Activated CD8-positive, alpha-beta memory T cell treated with anti-CD3 and anti-CD28 coated beads, Interleukin-2, amount 50 U/mL, for 24 hours (primary cell): ENCODE results near the gene TEC.

Experiments used
- DNase-seq: peaks from one replicate; pipeline ENCODE4 v3.0.0-alpha.2; 2020; ENCODE audit errors: extremely low read depth

TEC gene

GRCh38 chr4:48163746-48164145, 105.9 kb downstream of the TEC start:
- DNase-seq: no peak

GRCh38 chr4:48162162-48162561, 107.5 kb downstream of the TEC start:
- no peak for DNase-seq

DNA sequence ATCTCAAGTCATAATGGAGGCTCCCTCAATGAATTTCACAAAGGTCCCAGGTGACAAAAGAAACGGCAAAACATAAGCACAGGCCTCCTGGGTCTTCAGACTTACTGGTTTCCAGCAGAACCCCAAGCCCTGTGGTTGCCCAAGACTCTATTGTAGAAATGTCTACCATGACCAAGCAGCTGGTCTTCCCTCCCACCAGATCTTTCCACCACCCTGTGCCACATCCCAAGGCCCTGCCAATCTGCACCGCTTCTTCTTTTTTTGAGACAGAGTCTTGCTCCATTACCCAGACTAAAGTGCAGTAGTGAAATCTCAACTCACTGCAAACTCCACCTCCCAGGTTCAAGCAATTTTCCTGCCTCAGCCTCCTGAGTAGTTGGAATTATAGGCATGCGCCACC, 112.4 kb downstream of the TEC start:
- DNase-seq: no peak

GRCh38 chr4:48156423-48156822, 113.2 kb downstream of the TEC start:
- DNase-seq: no peak

- no peak for DNase-seq
These were observed 115.7 kb downstream of the TEC start for GRCh38 chr4:48153791-48154550.

GRCh38 chr4:48152259-48152658, 117.4 kb downstream of the TEC start:
- DNase-seq: no peak

DNA sequence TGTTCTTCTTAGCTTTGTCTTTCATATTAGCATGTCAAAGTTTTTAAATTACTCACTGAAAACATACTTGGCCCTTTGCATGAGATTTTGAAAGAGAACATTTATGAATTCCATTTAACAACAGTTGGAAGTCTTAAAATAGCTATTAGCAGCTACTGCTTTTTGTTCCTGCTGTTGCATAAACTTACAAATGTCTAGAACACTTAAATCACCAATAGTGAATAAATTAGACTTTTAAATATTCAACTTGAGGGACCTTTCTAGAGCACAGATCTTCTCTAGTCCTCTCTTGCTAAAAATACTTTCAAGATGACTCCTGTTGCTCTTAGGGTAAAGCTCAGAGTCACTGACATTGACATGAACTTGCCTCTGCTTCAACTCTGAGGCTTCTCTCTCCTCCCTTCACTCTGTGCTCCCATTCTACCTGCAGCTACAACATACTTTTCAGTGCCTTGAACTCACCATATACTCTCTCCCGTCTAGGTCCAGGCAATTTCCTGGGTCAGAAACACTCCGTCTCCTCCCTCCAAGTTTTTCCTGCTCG, 119.7 kb downstream of the TEC start:
- no peak for DNase-seq

GRCh38 chr4:48147621-48148020, 122.0 kb downstream of the TEC start:
- no peak for DNase-seq

- no peak for DNase-seq
These were observed 128.6 kb downstream of the TEC start for GRCh38 chr4:48141048-48141447.

DNA sequence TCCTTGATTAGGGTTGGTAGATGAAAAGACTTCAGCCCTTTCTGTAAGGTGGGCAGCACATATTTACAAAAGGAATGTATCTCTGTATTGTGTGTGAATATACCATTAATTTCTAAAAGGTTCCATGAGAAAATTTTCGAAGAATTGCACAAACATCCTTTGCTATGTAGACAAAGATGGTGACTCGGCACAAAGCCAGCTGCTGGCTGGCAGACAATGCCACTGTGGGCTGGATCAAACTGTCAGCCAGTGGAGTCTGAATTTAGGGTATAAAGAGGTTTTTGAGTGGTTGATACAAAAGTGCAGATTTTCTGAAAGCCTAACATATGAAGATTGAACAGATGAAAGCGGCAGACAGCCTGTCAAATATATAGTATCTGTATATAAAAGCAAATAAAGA, 129.9 kb downstream of the TEC start:
- DNase-seq: no peak

DNA sequence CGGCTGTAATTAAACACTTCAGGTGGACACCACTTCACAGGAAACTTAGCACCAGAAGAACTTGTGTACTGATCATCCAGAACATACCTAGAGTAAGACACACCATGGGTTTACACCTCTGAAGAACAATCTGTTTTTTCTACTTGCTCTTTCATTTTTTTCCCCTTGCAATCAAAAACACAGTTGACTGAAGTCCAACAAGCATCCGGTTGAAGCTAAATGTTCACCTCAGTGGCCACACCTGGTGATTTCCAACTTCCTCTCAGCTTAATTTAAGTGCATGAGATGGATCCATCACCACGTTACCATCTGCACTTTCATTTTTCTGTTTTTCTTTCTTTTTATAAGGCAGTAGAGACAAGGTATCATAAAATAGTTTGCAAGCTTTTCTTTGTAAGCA, 130.7 kb downstream of the TEC start:
- no peak for DNase-seq

DNA sequence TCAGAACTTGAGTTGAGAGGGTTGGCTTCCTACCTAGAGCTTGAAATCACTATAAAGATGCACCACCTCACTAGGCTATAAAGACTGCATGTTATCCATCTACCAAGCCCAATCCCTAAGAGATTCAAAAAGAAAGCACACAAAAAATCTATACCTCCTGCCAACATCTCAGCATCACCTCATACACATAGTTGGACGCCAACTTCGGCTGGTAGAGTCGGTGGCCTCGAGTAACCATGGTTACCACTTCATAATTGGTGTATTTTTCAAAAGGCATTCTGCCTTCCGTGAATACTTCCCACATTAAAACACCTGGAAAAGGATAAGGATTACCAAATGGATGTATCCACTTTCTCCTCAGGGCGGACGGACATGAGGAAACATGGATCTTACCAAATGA, 131.1 kb downstream of the TEC start:
- no peak for DNase-seq

DNA sequence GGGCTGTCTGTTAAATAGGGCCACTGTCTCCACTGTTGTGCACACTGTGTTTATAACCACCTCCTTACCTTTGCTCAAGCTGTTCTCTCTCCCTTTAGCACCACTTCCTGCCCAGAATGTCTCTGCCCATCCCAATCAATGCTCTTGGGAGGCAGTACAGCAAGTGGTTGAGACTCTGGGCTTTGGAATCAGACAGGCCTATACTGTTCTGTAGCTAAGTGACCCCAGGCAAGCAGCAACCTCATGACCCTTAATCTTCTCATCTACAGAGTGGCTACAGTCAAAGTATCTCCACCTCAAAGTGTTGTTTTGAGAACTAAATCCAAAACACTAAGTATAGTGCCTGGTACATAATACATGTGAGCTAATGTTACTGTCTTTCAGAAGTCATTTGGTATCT, 131.8 kb downstream of the TEC start:
- DNase-seq: no peak

- no peak for DNase-seq
These were observed 135.6 kb downstream of the TEC start, which contains the start of gene TXK for GRCh38 chr4:48134081-48134480. TXK (minus strand) TSS chr4:48134250; CDS start chr4:48134170, 80 bp downstream.

GRCh38 chr4:48133669-48134068, 136.0 kb downstream of the TEC start:
- DNase-seq: no peak

GRCh38 chr4:48131736-48132135, 137.9 kb downstream of the TEC start:
- DNase-seq: no peak

- DNase-seq: no peak
These were observed 139.5 kb downstream of the TEC start for GRCh38 chr4:48130100-48130499.

DNA sequence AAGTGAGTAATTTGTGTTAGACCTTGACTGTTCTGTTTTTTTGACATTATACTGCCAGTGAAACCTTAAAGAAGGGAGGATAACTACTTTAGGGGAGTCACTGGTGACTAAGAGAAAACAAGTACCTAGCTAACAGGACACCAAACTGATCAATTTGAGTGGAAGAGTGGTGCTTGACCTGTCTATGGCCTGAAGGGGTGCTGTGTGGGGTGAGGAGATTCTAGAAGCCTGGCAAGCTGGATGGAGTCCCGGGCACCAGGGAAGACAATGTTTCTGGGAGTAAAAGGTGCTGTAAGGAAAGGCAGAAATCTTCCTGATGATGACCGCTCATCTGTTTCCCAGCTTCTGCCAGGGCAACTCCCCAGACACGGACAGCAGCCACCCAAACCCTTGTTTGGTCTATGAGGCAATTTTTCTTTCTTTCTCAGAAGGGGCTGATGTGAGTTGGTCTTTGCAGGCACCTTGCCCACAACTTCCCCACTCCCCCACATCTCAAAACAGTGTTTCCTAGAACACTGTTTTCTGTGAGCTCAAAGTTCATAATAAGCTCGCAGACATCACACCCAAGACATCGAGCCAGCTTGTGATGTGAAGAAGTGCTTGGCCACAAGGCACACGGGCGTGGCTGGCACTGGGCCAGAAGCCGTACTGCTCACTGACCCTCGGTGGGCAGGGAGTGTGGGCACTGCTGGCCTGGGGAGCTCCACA, 140.2 kb downstream of the TEC start:
- DNase-seq: no peak

DNA sequence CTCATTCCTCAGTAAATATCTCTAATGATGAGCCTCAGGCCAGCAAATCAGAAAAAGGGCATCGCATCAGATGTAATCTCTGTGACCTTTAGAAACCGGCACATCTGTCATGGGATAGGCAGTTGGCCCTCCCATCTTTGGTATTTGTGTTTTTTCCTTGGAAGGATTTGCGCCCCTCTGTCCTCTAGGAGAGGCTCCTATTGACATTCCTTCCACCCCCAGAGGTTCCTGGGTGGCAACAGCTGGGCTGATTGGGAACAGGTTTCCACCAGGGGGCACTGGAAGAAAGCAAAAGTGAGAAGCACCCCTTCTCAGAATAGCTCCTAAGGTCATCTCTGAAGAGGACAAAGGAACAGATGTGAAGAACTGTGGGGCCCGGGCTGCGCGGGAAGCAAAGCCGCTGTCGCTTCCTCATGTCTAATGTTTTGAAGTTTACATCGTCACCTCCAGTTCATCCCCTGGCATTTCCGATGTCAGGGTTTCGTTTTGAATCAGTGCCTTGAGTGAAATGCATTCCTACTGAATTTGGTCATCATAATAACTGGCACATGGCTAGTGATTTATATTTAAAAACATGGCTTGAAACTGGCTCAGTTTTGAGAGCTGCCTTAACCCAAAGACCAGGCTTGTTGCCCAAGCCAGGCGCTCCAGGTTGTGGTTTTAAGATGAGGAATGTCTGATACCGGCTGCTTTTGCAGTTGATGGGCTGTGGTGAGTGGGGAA, 141.8 kb downstream of the TEC start:
- peak; percentile 47 for DNase-seq

DNA sequence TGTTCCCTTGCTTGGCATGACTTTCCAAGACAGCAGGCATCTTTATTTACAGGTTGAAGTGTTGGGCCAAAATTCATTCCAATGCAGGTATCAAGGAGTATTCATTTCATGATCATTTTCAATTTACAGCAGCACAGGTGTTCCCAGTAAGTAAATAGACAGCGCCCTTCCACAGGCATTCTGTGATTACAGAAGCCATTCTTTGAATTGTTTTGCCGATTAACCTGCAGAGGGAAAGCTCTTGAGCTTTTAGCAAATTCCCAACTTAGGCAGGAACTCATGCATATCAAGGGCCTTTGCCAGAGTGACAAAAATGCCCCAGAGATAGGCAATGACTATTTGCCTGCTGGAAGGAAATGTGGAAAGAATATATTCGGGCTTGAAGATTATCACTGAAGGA, 142.4 kb downstream of the TEC start:
- DNase-seq: no peak

DNA sequence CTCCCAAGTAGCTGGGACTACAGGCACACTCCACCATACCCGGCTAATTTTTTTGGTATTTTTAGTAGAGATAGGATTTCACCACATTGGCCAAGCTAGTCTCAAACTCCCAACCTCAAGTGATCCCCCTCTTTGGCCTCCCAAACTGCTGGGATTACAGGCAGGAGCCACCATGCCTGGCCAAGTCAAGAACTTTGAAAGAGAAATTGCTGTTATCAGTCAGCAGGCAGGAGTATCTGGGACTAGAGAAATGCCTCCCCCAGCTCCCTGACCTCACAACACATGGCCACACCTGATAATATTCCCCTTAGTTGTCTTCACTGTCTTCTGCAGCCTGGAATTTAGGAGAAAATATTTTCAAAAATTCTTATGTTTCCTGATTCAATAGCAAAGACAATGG, 143.0 kb downstream of the TEC start:
- DNase-seq: no peak

GRCh38 chr4:48124870-48125269, 144.8 kb downstream of the TEC start:
- no peak for DNase-seq
